Osteoblast (primary cell): ENCODE data around the gene ANKLE2. TPM values are rescaled to one million over a fixed set of nuclear protein-coding genes. Genes with fewer than 3 reads are reported as not detected.

Experiments
- DNase-seq: peaks from one replicate; pipeline ENCODE4 v3.0.0; 2011; ENCODE audit warnings: low spot score, mixed read lengths; ENCODE audit not compliant: insufficient read length; ENCODE audit errors: missing footprints
- H2AFZ ChIP-seq: 2 replicates; pipeline ENCODE4 v1.6.0; 2011; ENCODE audit warnings: mild to moderate bottlenecking, low read length
- H3K27ac ChIP-seq: 2 replicates; pipeline ENCODE4 v1.5.1; 2011; ENCODE audit warnings: mild to moderate bottlenecking, low read depth, low read length, moderate library complexity
- H3K27me3 ChIP-seq: 2 replicates; pipeline ENCODE4 v1.6.0; 2012; ENCODE audit warnings: mild to moderate bottlenecking, control low read depth, inconsistent platforms, low read length, moderate library complexity; ENCODE audit not compliant: insufficient read depth
- H3K36me3 ChIP-seq: 2 replicates; pipeline ENCODE4 v1.5.1; 2011; ENCODE audit warnings: mild to moderate bottlenecking, low read length, control low read depth, moderate library complexity; ENCODE audit not compliant: insufficient read depth
- H3K4me1 ChIP-seq: 2 replicates; pipeline ENCODE4 v1.5.1; 2011; ENCODE audit warnings: mild to moderate bottlenecking, low read length, control low read depth, moderate library complexity; ENCODE audit not compliant: insufficient read depth
- H3K4me2 ChIP-seq: 2 replicates; pipeline ENCODE4 v1.6.0; 2011; ENCODE audit warnings: mild to moderate bottlenecking, low read length; ENCODE audit not compliant: insufficient read depth
- H3K4me3 ChIP-seq: fragments of 200-600 bp; sonication (generic); 3 replicates; pipeline ENCODE4 v1.5.1; 2012; ENCODE audit warnings: mild to moderate bottlenecking, low read length, inconsistent platforms; ENCODE audit not compliant: insufficient read depth
- H3K79me2 ChIP-seq: 2 replicates; pipeline ENCODE4 v1.6.0; 2012; ENCODE audit warnings: mild to moderate bottlenecking, low read length, control low read depth, inconsistent platforms; ENCODE audit not compliant: insufficient read depth
- H3K9me3 ChIP-seq: 2 replicates; pipeline ENCODE4 v1.5.1; 2011; ENCODE audit warnings: low read depth, low read length, control low read depth
- H4K20me1 ChIP-seq: 2 replicates; pipeline ENCODE4 v1.6.0; 2012; ENCODE audit warnings: mild to moderate bottlenecking, low read length, control low read depth; ENCODE audit not compliant: insufficient read depth
- CTCF ChIP-seq: IDR thresholded peaks from 2 replicates; pipeline ENCODE4 v1.5.1; 2011; ENCODE audit warnings: mild to moderate bottlenecking, low read depth, low read length, moderate library complexity; ENCODE audit errors: extremely low read depth
- total RNA-seq: library from RNA; depleted of rRNA; stranded (reverse); fragments of >200 nt; gene quantifications from 2 replicates; pipeline ENCODE4 v1.2.3, GENCODE V29; 2012

ANKLE2 gene
- total RNA-seq, 1 donor: 86.1 TPM

GRCh38 chr12:132789099-132789471, 27.5 kb upstream of the ANKLE2 start:
- peaks cover 58% of the 10 kb centered on the region for H3K79me2 ChIP-seq
- no peak overlapping the region for H3K27ac ChIP-seq
- no peak overlapping the region for H3K4me3 ChIP-seq
- H2AFZ ChIP-seq: no peak overlapping the region
- H3K4me1 ChIP-seq: no peaks in the 10 kb centered on the region
- no peaks in the 10 kb centered on the region for H3K27me3 ChIP-seq
- no peak overlapping the region for H3K4me2 ChIP-seq
- DNase-seq: no peak
- no peak for TF ChIP-seq CTCF
- peaks cover 61% of the 10 kb centered on the region for H3K36me3 ChIP-seq
- peaks cover 34% of the 10 kb centered on the region for H4K20me1 ChIP-seq
- H3K9me3 ChIP-seq: no peaks in the 10 kb centered on the region

GRCh38 chr12:132788375-132789098, 26.9 kb upstream of the ANKLE2 start:
- DNase-seq: no peak
- H3K9me3 ChIP-seq: no peaks in the 10 kb centered on the region
- H3K4me1 ChIP-seq: no peaks in the 10 kb centered on the region
- TF ChIP-seq CTCF: no peak
- H3K79me2 ChIP-seq: peaks cover 55% of the 10 kb centered on the region
- peaks cover 62% of the 10 kb centered on the region for H3K36me3 ChIP-seq
- no peak overlapping the region for H2AFZ ChIP-seq
- H3K4me2 ChIP-seq: no peak overlapping the region
- peaks cover 29% of the 10 kb centered on the region for H4K20me1 ChIP-seq
- H3K27me3 ChIP-seq: no peaks in the 10 kb centered on the region
- no peak overlapping the region for H3K4me3 ChIP-seq
- H3K27ac ChIP-seq: no peak overlapping the region

- Histone ChIP-seq H2AFZ (no peak overlapping the region), H3K27ac (no peak overlapping the region), H3K79me2 (peaks cover 57% of the 10 kb centered on the region), H3K4me1 (no peaks in the 10 kb centered on the region), H3K4me2 (no peak overlapping the region), H3K9me3 (no peaks in the 10 kb centered on the region), H3K4me3 (no peak overlapping the region), H4K20me1 (peaks cover 29% of the 10 kb centered on the region), H3K27me3 (no peaks in the 10 kb centered on the region), H3K36me3 (peaks cover 67% of the 10 kb centered on the region)
- TF ChIP-seq CTCF: no peak
- DNase-seq: no peak
Measured at GRCh38 chr12:132787877-132788276, 26.2 kb upstream of the ANKLE2 start.

GRCh38 chr12:132786192-132786591, 24.6 kb upstream of the ANKLE2 start:
- Histone ChIP-seq H3K27me3 (no peaks in the 10 kb centered on the region), H3K4me3 (no peak overlapping the region), H3K79me2 (peaks cover 56% of the 10 kb centered on the region), H3K4me1 (no peaks in the 10 kb centered on the region), H3K36me3 (peaks cover 67% of the 10 kb centered on the region), H3K27ac (no peak overlapping the region), H2AFZ (no peak overlapping the region), H3K4me2 (no peak overlapping the region), H4K20me1 (peaks cover 30% of the 10 kb centered on the region), H3K9me3 (no peaks in the 10 kb centered on the region)
- TF ChIP-seq CTCF: no peak
- no peak for DNase-seq
